HepG2 (cell line): ENCODE results near the gene FILIP1. TPM values are rescaled to one million over a fixed set of nuclear protein-coding genes. Genes with fewer than 3 reads are reported as not detected.

Experiments
- CBX2 ChIP-seq, 2 experiments: fragments of 200-600 bp in 1 of 2; sonication (generic); formaldehyde crosslinking in 1 of 2; IDR thresholded peaks; 2 replicates each; pipeline versions ENCODE4 v1.7.0 to v1.8.1; 2018 to 2022; ENCODE audit warnings: low read depth in 2 of 2, low read length in 1 of 2, mild to moderate bottlenecking in 1 of 2, missing genetic modification reagents in 1 of 2
- GLI4 ChIP-seq: sonication (generic); formaldehyde crosslinking; IDR thresholded peaks from 2 replicates; pipeline ENCODE4 v1.5.1; 2020; ENCODE audit warnings: missing genetic modification reagents, mild to moderate bottlenecking, moderate library complexity, borderline replicate concordance
- MAFK ChIP-seq, 2 experiments: IDR thresholded peaks in 1 of 2; conservative IDR thresholded peaks in 1 of 2; 2 replicates each; pipeline ENCODE4 v1.6.1; 2011; ENCODE audit warnings: improper control_type of control experiment in 2 of 2, low read length in 2 of 2
- NFIB ChIP-seq: sonication (generic); formaldehyde crosslinking; IDR thresholded peaks from 2 replicates; pipeline ENCODE4 v1.9.0; 2021; ENCODE audit warnings: missing genetic modification reagents, mild to moderate bottlenecking, borderline replicate concordance
- NR1H2 ChIP-seq: sonication (generic); formaldehyde crosslinking; IDR thresholded peaks from 2 replicates; pipeline ENCODE4 v1.8.1; 2022; ENCODE audit warnings: low read depth, missing genetic modification reagents, borderline replicate concordance
- NR2F6 ChIP-seq, 2 experiments: IDR thresholded peaks; 2 replicates each; pipeline ENCODE4 v1.6.1; 2016; ENCODE audit warnings: antibody characterized with exemption in 1 of 2, mild to moderate bottlenecking in 1 of 2
- PTBP1 ChIP-seq: fragments of 200-400 bp; formaldehyde crosslinking; IDR thresholded peaks from 2 replicates; pipeline ENCODE4 v1.6.1; 2018; ENCODE audit warnings: low read length, low read depth; ENCODE audit not compliant: poor library complexity, severe bottlenecking
- RAD21 ChIP-seq: fragments of 450-650 bp; formaldehyde crosslinking; IDR thresholded peaks from 2 replicates; pipeline ENCODE4 v1.5.0; 2020; ENCODE audit warnings: mild to moderate bottlenecking
- RFX1 ChIP-seq: fragments of 450-650 bp; IDR thresholded peaks from 2 replicates; pipeline ENCODE4 v1.6.1; 2017
- SOX5 ChIP-seq: IDR thresholded peaks from 2 replicates; pipeline ENCODE4 v1.6.1; 2016; ENCODE audit warnings: borderline replicate concordance
- YEATS2 ChIP-seq: sonication (generic); formaldehyde crosslinking; IDR thresholded peaks from 2 replicates; pipeline ENCODE4 v1.4.0; 2020; ENCODE audit warnings: missing genetic modification reagents, borderline replicate concordance
- ZC3H13 ChIP-seq: sonication (generic); formaldehyde crosslinking; IDR thresholded peaks from 2 replicates; pipeline ENCODE4 v1.8.1; 2023; ENCODE audit warnings: mild to moderate bottlenecking, missing genetic modification reagents, moderate library complexity
- ZNF205 ChIP-seq: IDR thresholded peaks from 2 replicates; pipeline ENCODE4 v1.6.1; 2018; ENCODE audit warnings: missing biosample characterization, missing genetic modification reagents
- ZNF558 ChIP-seq: sonication (generic); formaldehyde crosslinking; IDR thresholded peaks from 2 replicates; pipeline ENCODE4 v1.9.0; 2022; ENCODE audit warnings: mild to moderate bottlenecking, missing genetic modification reagents, borderline replicate concordance
- ZNF839 ChIP-seq: sonication (generic); formaldehyde crosslinking; IDR thresholded peaks from 2 replicates; pipeline ENCODE4 v1.4.0; 2020; ENCODE audit warnings: missing genetic modification reagents, mild to moderate bottlenecking, borderline replicate concordance
- ZNF850 ChIP-seq: sonication (generic); formaldehyde crosslinking; conservative IDR thresholded peaks from 2 replicates; pipeline ENCODE4 v1.9.0; 2021; ENCODE audit warnings: mild to moderate bottlenecking, missing genetic modification reagents
- polyA plus RNA-seq, 8 experiments: library from polyadenylated mRNA; depleted of rRNA in 3 of 8; stranded (reverse) in 7 of 8; unstranded in 1 of 8; fragments of >200 nt; fragmentation: Illumina TruSeq in 4 of 8; extraction: Trizol in 4 of 8; gene quantifications; 2 replicates each; pipeline versions ENCODE4 v1.2.1 to v1.2.3, GENCODE V29; 2011 to 2016; ENCODE audit warnings: low read depth in 4 of 8, missing spikeins in 1 of 8, mixed read lengths in 1 of 8; ENCODE audit not compliant: insufficient read depth in 1 of 8
- total RNA-seq, 5 experiments: library from RNA; depleted of rRNA; stranded (reverse); fragments of >200 nt; fragmentation: Illumina TruSeq; extraction: Trizol; gene quantifications; 2 replicates each; pipeline ENCODE4 v1.2.3, GENCODE V29; 2016; ENCODE audit warnings: low read depth in 1 of 5
- TF ChIP-seq, protein P1 (sequence below): sonication (generic); formaldehyde crosslinking; IDR thresholded peaks from 2 replicates; pipeline ENCODE4 v1.5.0; 2020; ENCODE audit warnings: mild to moderate bottlenecking, missing genetic modification reagents
- TF ChIP-seq, protein P2 (sequence below): sonication (generic); formaldehyde crosslinking; IDR thresholded peaks from 2 replicates; pipeline ENCODE4 v1.4.0; 2020; ENCODE audit warnings: missing genetic modification reagents, low read depth, mild to moderate bottlenecking, borderline replicate concordance
- TF ChIP-seq, protein P3 (sequence below): sonication (generic); formaldehyde crosslinking; conservative IDR thresholded peaks from 2 replicates; pipeline ENCODE4 v1.8.1; 2023; ENCODE audit warnings: missing genetic modification reagents
- TF ChIP-seq, protein P4 (sequence below): sonication (generic); formaldehyde crosslinking; IDR thresholded peaks from 2 replicates; pipeline ENCODE4 v1.9.0; 2022; ENCODE audit warnings: missing genetic modification reagents, mild to moderate bottlenecking, borderline replicate concordance
- TF ChIP-seq, protein P5 (sequence below): sonication (generic); formaldehyde crosslinking; IDR thresholded peaks from 2 replicates; pipeline ENCODE4 v1.8.0; 2022; ENCODE audit warnings: mild to moderate bottlenecking, missing genetic modification reagents; ENCODE audit not compliant: insufficient replicate concordance

FILIP1 gene
- total and polyA plus RNA-seq, 2 of the 13 experiments (the other 11 are each of a cell fraction or from before 2014, with no cell fraction given): not detected

DNA sequence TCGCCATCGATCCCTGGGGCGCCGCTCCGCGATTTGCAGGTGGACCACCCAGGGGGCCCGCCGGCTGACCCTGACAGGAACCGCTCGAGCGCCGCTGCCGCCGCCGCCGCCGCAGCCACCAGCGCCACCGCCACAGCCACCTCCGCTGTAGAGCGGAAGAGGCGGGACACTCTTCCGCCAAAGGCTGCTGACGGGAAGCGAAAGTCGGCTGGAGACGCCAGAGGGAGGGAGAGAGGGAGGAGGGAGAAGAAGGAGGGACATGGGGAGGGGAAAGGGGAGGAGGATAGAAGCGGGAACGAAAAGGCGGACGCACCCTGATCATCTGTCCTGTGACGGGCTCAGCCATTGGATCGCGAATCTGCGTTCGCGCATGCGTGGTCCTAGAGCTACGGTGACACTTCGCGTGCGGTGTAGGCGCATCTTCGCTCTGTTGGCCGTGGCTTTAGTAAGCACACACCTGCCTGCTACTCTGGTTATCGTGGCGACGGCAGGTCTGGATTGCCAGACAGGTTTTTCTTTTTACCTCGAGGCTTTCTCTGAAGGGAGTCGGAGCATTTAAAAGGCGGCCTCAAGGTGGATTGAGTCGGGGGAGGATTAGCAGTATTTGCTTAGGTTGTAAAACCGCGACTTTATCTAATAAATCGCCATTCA lies 208.8 kb downstream of the FILIP1 start, which contains the start of gene TMEM30A (continued):
- no peak for TF ChIP-seq ZNF205 (CRISPR knock-in tag)
- no peak; the same call in 1 of the 2 replicates for TF ChIP-seq SOX5
- TF ChIP-seq GLI4 (CRISPR knock-in tag): no peak
- peak; percentile 93 for TF ChIP-seq YEATS2 (CRISPR knock-in tag)
- TF ChIP-seq, protein P1, sequence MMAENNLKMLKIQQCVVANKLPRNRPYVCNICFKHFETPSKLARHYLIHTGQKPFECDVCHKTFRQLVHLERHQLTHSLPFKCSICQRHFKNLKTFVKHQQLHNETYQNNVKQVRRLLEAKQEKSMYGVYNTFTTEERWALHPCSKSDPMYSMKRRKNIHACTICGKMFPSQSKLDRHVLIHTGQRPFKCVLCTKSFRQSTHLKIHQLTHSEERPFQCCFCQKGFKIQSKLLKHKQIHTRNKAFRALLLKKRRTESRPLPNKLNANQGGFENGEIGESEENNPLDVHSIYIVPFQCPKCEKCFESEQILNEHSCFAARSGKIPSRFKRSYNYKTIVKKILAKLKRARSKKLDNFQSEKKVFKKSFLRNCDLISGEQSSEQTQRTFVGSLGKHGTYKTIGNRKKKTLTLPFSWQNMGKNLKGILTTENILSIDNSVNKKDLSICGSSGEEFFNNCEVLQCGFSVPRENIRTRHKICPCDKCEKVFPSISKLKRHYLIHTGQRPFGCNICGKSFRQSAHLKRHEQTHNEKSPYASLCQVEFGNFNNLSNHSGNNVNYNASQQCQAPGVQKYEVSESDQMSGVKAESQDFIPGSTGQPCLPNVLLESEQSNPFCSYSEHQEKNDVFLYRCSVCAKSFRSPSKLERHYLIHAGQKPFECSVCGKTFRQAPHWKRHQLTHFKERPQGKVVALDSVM (CRISPR knock-in tag): 0 out of 2 replicates have a peak, but pooled peaks have one; percentile 6
- TF ChIP-seq ZNF839: 0 out of 2 replicates have a peak, but pooled peaks have one; percentile 24
- TF ChIP-seq CBX2 (IDR thresholded peaks at IDR 0.05; ENCODE audit: low read depth, low read length): no peak
- TF ChIP-seq CBX2 (CRISPR knock-in tag; IDR thresholded peaks at IDR 0.05; ENCODE audit: low read depth): no peak
- TF ChIP-seq MAFK (conservative IDR thresholded peaks at IDR 0.05 in 1 of 2, IDR thresholded peaks at IDR 0.05 in 1 of 2; ENCODE audit: low read length in 2 of 2): no peak
- TF ChIP-seq NR1H2 (CRISPR knock-in tag): no peak
- TF ChIP-seq RFX1: no peak
- TF ChIP-seq, protein P2, sequence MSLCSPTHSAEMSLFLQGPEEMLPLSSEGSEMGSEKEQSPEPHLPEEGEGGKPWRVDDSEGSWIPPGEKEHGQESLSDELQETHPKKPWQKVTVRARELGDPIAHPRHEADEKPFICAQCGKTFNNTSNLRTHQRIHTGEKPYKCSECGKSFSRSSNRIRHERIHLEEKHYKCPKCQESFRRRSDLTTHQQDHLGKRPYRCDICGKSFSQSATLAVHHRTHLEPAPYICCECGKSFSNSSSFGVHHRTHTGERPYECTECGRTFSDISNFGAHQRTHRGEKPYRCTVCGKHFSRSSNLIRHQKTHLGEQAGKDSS (CRISPR knock-in tag): peak; percentile 62; the same call in 1 of the 2 replicates
- no peak for TF ChIP-seq ZNF850 (CRISPR knock-in tag)
- no peak for TF ChIP-seq NR2F6 (IDR thresholded peaks at IDR 0.05)
- 0 out of 2 replicates have a peak, but pooled peaks have one; percentile 45 for TF ChIP-seq NR2F6 (CRISPR knock-in tag; IDR thresholded peaks at IDR 0.05)
- TF ChIP-seq PTBP1: no peak
- TF ChIP-seq, protein P3, sequence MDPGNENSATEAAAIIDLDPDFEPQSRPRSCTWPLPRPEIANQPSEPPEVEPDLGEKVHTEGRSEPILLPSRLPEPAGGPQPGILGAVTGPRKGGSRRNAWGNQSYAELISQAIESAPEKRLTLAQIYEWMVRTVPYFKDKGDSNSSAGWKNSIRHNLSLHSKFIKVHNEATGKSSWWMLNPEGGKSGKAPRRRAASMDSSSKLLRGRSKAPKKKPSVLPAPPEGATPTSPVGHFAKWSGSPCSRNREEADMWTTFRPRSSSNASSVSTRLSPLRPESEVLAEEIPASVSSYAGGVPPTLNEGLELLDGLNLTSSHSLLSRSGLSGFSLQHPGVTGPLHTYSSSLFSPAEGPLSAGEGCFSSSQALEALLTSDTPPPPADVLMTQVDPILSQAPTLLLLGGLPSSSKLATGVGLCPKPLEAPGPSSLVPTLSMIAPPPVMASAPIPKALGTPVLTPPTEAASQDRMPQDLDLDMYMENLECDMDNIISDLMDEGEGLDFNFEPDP (CRISPR knock-in tag): no peak
- TF ChIP-seq, protein P4, sequence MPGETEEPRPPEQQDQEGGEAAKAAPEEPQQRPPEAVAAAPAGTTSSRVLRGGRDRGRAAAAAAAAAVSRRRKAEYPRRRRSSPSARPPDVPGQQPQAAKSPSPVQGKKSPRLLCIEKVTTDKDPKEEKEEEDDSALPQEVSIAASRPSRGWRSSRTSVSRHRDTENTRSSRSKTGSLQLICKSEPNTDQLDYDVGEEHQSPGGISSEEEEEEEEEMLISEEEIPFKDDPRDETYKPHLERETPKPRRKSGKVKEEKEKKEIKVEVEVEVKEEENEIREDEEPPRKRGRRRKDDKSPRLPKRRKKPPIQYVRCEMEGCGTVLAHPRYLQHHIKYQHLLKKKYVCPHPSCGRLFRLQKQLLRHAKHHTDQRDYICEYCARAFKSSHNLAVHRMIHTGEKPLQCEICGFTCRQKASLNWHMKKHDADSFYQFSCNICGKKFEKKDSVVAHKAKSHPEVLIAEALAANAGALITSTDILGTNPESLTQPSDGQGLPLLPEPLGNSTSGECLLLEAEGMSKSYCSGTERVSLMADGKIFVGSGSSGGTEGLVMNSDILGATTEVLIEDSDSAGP: peak; percentile 92; the same call in 1 of the 2 replicates
- TF ChIP-seq RAD21 (CRISPR knock-in tag): peak; percentile 12; the same call in 1 of the 2 replicates
- no peak for TF ChIP-seq ZC3H13
- TF ChIP-seq, protein P5, sequence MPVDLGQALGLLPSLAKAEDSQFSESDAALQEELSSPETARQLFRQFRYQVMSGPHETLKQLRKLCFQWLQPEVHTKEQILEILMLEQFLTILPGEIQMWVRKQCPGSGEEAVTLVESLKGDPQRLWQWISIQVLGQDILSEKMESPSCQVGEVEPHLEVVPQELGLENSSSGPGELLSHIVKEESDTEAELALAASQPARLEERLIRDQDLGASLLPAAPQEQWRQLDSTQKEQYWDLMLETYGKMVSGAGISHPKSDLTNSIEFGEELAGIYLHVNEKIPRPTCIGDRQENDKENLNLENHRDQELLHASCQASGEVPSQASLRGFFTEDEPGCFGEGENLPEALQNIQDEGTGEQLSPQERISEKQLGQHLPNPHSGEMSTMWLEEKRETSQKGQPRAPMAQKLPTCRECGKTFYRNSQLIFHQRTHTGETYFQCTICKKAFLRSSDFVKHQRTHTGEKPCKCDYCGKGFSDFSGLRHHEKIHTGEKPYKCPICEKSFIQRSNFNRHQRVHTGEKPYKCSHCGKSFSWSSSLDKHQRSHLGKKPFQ (CRISPR knock-in tag): peak; percentile 53
- TF ChIP-seq NFIB (CRISPR knock-in tag): no peak
- no peak; the same call in 1 of the 2 replicates for TF ChIP-seq ZNF558 (CRISPR knock-in tag)
